GM21526 (cell line): ENCODE measurements around the gene HIVEP1.

Experiments used
- ATAC-seq: cut with Tn5 transposase; IDR thresholded peaks from one replicate; pipeline ENCODE4 v1.9.1; 2021; ENCODE audit warnings: moderate library complexity; ENCODE audit not compliant: unreplicated experiment, low FRiP score

The HIVEP1 gene

GRCh38 chr6:12039540-12040459 is 27.7 kb downstream of the HIVEP1 start:
- ATAC-seq, result no peak

- no peak for ATAC-seq
Measured at GRCh38 chr6:12047304-12047703, 35.2 kb downstream of the HIVEP1 start.

GRCh38 chr6:12047792-12048432 is 35.8 kb downstream of the HIVEP1 start:
- no peak for ATAC-seq

GRCh38 chr6:12048609-12049008 is 36.5 kb downstream of the HIVEP1 start:
- ATAC-seq, result no peak

- no peak for ATAC-seq
Measured at GRCh38 chr6:12049165-12049564, 37.1 kb downstream of the HIVEP1 start.

GRCh38 chr6:12051861-12052368 is 39.8 kb downstream of the HIVEP1 start:
- peak; percentile 69 for ATAC-seq

GRCh38 chr6:12058172-12058961 is 46.3 kb downstream of the HIVEP1 start:
- ATAC-seq, result no peak

GRCh38 chr6:12060780-12061609 is 48.9 kb downstream of the HIVEP1 start:
- ATAC-seq, result peak; percentile 77

GRCh38 chr6:12062605-12063004 is 50.5 kb downstream of the HIVEP1 start:
- no peak for ATAC-seq

- ATAC-seq, result no peak
Measured at GRCh38 chr6:12064131-12064530, 52.0 kb downstream of the HIVEP1 start.

- no peak for ATAC-seq
Measured at GRCh38 chr6:12064538-12065071, 52.5 kb downstream of the HIVEP1 start.

GRCh38 chr6:12065321-12066140 is 53.4 kb downstream of the HIVEP1 start:
- peak; percentile 43 for ATAC-seq

GRCh38 chr6:12066297-12066696 is 54.2 kb downstream of the HIVEP1 start:
- ATAC-seq, result no peak

- ATAC-seq, result no peak
Measured at GRCh38 chr6:12068899-12069557, 56.9 kb downstream of the HIVEP1 start.

- ATAC-seq, result no peak
Measured at GRCh38 chr6:12069891-12070529, 57.9 kb downstream of the HIVEP1 start.

GRCh38 chr6:12071064-12071615 is 59.0 kb downstream of the HIVEP1 start:
- ATAC-seq, result no peak

- no peak for ATAC-seq
Measured at GRCh38 chr6:12075067-12075563, 63.0 kb downstream of the HIVEP1 start.
